Measurements from ENCODE around the gene TMIGD3.
A peak's percentile ranks its signal among the peaks of the same experiment; 100 is the strongest.

Gene TMIGD3

GRCh38 chr1:111446546-111446945, 56.9 kb downstream of the TMIGD3 start:
- DNase-seq, result no peak

- DNase-seq, result no peak
These were observed 59.4 kb downstream of the TMIGD3 start for GRCh38 chr1:111444031-111444430.

GRCh38 chr1:111442457-111442856, 61.0 kb downstream of the TMIGD3 start:
- no peak for DNase-seq

- DNase-seq, result peak; percentile 25
These were observed 61.8 kb downstream of the TMIGD3 start for GRCh38 chr1:111441573-111442192.

- DNase-seq, result no peak
These were observed 63.7 kb downstream of the TMIGD3 start for GRCh38 chr1:111439461-111440351.

GRCh38 chr1:111436726-111437125, 66.7 kb downstream of the TMIGD3 start:
- DNase-seq, result no peak
